ENCODE measurements around the gene PARD6B. TPM values are rescaled to one million over a fixed set of nuclear protein-coding genes. Genes with fewer than 3 reads are reported as not detected.

PARD6B gene
- polyA plus RNA-seq, 1 of the 3 experiments (the other 2 are of a cell fraction) = 0.49 TPM

DNA sequence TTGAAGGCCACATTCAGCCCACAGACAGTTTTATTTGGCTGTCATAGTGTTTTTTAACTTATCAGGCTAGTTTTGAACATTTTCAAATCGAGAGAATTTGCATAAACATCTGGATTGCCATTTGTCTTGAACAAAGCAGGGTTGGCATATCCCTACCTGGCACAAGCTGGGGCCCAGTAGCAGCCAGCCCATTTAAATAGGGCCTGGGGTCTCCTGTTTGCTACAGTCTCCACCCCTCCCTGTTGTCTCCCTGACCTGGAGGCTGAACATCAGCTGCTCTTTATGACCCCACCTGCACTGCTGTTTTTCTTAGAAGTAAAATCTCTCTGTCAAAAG lies 73.9 kb downstream of the PARD6B start (continued):
- TF ChIP-seq, protein P1, sequence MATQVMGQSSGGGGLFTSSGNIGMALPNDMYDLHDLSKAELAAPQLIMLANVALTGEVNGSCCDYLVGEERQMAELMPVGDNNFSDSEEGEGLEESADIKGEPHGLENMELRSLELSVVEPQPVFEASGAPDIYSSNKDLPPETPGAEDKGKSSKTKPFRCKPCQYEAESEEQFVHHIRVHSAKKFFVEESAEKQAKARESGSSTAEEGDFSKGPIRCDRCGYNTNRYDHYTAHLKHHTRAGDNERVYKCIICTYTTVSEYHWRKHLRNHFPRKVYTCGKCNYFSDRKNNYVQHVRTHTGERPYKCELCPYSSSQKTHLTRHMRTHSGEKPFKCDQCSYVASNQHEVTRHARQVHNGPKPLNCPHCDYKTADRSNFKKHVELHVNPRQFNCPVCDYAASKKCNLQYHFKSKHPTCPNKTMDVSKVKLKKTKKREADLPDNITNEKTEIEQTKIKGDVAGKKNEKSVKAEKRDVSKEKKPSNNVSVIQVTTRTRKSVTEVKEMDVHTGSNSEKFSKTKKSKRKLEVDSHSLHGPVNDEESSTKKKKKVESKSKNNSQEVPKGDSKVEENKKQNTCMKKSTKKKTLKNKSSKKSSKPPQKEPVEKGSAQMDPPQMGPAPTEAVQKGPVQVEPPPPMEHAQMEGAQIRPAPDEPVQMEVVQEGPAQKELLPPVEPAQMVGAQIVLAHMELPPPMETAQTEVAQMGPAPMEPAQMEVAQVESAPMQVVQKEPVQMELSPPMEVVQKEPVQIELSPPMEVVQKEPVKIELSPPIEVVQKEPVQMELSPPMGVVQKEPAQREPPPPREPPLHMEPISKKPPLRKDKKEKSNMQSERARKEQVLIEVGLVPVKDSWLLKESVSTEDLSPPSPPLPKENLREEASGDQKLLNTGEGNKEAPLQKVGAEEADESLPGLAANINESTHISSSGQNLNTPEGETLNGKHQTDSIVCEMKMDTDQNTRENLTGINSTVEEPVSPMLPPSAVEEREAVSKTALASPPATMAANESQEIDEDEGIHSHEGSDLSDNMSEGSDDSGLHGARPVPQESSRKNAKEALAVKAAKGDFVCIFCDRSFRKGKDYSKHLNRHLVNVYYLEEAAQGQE (IDR thresholded peaks at IDR 0.05; ENCODE audit: low read depth, low read length) = no peak
- TF ChIP-seq, protein P2, sequence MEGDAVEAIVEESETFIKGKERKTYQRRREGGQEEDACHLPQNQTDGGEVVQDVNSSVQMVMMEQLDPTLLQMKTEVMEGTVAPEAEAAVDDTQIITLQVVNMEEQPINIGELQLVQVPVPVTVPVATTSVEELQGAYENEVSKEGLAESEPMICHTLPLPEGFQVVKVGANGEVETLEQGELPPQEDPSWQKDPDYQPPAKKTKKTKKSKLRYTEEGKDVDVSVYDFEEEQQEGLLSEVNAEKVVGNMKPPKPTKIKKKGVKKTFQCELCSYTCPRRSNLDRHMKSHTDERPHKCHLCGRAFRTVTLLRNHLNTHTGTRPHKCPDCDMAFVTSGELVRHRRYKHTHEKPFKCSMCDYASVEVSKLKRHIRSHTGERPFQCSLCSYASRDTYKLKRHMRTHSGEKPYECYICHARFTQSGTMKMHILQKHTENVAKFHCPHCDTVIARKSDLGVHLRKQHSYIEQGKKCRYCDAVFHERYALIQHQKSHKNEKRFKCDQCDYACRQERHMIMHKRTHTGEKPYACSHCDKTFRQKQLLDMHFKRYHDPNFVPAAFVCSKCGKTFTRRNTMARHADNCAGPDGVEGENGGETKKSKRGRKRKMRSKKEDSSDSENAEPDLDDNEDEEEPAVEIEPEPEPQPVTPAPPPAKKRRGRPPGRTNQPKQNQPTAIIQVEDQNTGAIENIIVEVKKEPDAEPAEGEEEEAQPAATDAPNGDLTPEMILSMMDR (IDR thresholded peaks at IDR 0.05) = no peak
- TF ChIP-seq EP300 (IDR thresholded peaks at IDR 0.05; ENCODE audit: borderline replicate concordance in 1 of 2, low read depth in 1 of 2, low read length in 1 of 2) (no peak), JUND (IDR thresholded peaks at IDR 0.05) (no peak), POLR2AphosphoS5 (IDR thresholded peaks at IDR 0.05; ENCODE audit: low read depth, low read length) (no peak)
- TF ChIP-seq, protein P3, sequence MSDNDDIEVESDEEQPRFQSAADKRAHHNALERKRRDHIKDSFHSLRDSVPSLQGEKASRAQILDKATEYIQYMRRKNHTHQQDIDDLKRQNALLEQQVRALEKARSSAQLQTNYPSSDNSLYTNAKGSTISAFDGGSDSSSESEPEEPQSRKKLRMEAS (IDR thresholded peaks at IDR 0.05; ENCODE audit: low read depth) = no peak

DNA sequence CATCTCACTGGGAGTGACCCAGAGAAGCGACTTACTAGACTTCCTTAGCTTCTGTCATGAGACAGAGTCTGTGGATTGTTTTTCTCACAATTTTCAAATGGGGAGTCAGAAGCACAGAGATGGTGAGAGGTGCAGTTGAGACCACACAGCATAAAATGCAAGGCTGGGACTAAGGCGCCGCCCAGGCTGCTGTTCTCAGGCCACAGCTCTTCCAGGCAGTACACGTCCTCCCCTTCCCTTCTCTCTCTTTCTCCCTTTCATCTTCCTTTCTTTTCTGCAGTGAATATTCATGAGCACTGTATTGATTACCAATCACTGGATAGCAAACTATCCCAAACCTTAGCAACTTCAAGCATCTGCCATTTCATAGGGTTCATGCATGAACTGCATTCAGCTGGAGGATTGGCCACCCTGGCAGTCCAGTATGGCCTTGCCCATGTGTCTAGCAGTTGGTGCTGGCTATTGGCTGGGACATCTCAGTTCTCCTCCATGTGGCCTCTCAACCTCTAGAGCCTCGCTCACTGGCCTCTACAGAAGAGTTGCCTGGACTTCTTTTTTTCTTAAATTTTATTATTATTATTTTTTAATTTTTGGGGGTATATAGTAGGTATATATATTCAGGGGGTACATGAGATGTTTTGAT lies 74.9 kb downstream of the PARD6B start:
- H3K36me3 ChIP-seq (replicated peaks in 1 of 2; ENCODE audit: control insufficient read depth in 1 of 2, insufficient read depth in 2 of 2, low read length in 1 of 2) = no peaks in the 10 kb centered on the region
- no peak overlapping the region for H3K4me2 ChIP-seq
- ChIA-PET POLR2A (no interaction called here), CTCF (interaction anchor here (2.4 kb wide), 1 partner anchor 12 kb away, joined by 9 read pairs; the partner anchor contains the start of gene BCAS4)
- peaks cover 12% of the 10 kb centered on the region for H3K79me2 ChIP-seq (ENCODE audit: insufficient read depth)
- no peaks in the 10 kb centered on the region for H3K9me3 ChIP-seq
- no peak overlapping the region for H3K9ac ChIP-seq
- TF ChIP-seq RFX5 (IDR thresholded peaks at IDR 0.05; ENCODE audit: low read length) = no peak
- no peak for TF ChIP-seq MEF2A (IDR thresholded peaks at IDR 0.05; ENCODE audit: borderline replicate concordance, low read depth)
- no peak for TF ChIP-seq NRF1 (IDR thresholded peaks at IDR 0.05; ENCODE audit: low read depth, low read length)
- TF ChIP-seq, protein P4, sequence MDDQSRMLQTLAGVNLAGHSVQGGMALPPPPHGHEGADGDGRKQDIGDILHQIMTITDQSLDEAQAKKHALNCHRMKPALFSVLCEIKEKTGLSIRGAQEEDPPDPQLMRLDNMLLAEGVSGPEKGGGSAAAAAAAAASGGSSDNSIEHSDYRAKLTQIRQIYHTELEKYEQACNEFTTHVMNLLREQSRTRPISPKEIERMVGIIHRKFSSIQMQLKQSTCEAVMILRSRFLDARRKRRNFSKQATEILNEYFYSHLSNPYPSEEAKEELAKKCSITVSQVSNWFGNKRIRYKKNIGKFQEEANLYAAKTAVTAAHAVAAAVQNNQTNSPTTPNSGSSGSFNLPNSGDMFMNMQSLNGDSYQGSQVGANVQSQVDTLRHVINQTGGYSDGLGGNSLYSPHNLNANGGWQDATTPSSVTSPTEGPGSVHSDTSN (IDR thresholded peaks at IDR 0.05) = no peak
- no peak for TF ChIP-seq ELF1 (IDR thresholded peaks at IDR 0.05)
- no peak for TF ChIP-seq SIN3A (IDR thresholded peaks at IDR 0.05; ENCODE audit: borderline replicate concordance, low read depth, low read length)
- DNase-seq = no peak
- WGBS (ENCODE audit: low lambda C conversion rate) = 90% methylated on average over 5 of the region's 5 CpGs
- H3K9me2 ChIP-seq = no peaks in the 10 kb centered on the region
- no peak overlapping the region for H2AFZ ChIP-seq (ENCODE audit: low read depth)
- H3K4me3 ChIP-seq (ENCODE audit: low read depth in 2 of 2, low read length in 1 of 2) = no peak overlapping the region
- H3K27me3 ChIP-seq (ENCODE audit: insufficient read depth) = no peaks in the 10 kb centered on the region
- no peaks in the 10 kb centered on the region for H3K4me1 ChIP-seq (ENCODE audit: control insufficient read depth in 1 of 2, insufficient read depth in 2 of 2, low read depth in 1 of 2, low read length in 1 of 2)
- no peaks in the 10 kb centered on the region for H3F3A ChIP-seq (replicated peaks; ENCODE audit: insufficient read depth)
- H4K20me1 ChIP-seq (ENCODE audit: insufficient read depth) = no peaks in the 10 kb centered on the region
- H3K27ac ChIP-seq (ENCODE audit: low read depth in 2 of 2, low read length in 1 of 2) = no peak overlapping the region

Other genes starting within 250 kb of the PARD6B start
- 23.6 and 25.2 TPM in 2 replicates for gene PTPN1, start 221.2 kb upstream of the PARD6B start, polyA plus RNA-seq (2012; rRNA removed)
- 1.0 and 1.2 TPM in 2 replicates for gene RIPOR3, start 40.0 kb upstream of the PARD6B start, polyA plus RNA-seq (2012; rRNA removed)
- 23.3 and 43.8 TPM in 2 replicates for gene BCAS4, start 63.5 kb downstream of the PARD6B start, polyA plus RNA-seq (2012; rRNA removed)
- gene ADNP, start 199.9 kb downstream of the PARD6B start, polyA plus RNA-seq (2012; rRNA removed) = 13.3 TPM in 2 replicates
- 72.1 and 109 TPM in 2 replicates for gene DPM1, start 227.0 kb downstream of the PARD6B start, polyA plus RNA-seq (2012; rRNA removed)
- gene MOCS3, start 227.2 kb downstream of the PARD6B start, polyA plus RNA-seq (2012; rRNA removed) = 4.0 and 4.4 TPM in 2 replicates